SU-DHL-6 (cell line): ENCODE measurements around the gene HOXA1.
A peak's percentile ranks its signal among the peaks of the same experiment; 100 is the strongest.

ENCODE experiments used
- H2AFZ ChIP-seq: fragments of 200-600 bp; sonication (generic); 2 replicates; pipeline ENCODE4 v1.6.1; 2014; ENCODE audit warnings: low read depth, mild to moderate bottlenecking, moderate library complexity, mixed read lengths, antibody characterized with exemption, low read length; ENCODE audit not compliant: severe bottlenecking
- H3F3A ChIP-seq: fragments of 200-600 bp; shearing (Covaris generic); 2 replicates; pipeline ENCODE4 v1.6.0; 2016; ENCODE audit warnings: antibody characterized with exemption, mild to moderate bottlenecking; ENCODE audit not compliant: insufficient read depth
- H3K27ac ChIP-seq: fragments of 200-600 bp; sonication (generic); 2 replicates; pipeline ENCODE4 v1.5.1; 2016; ENCODE audit warnings: low read depth, mild to moderate bottlenecking, low read length, moderate library complexity, mixed read lengths
- H3K27me3 ChIP-seq: fragments of 200-600 bp; sonication (generic), shearing (Covaris generic); 2 replicates; pipeline ENCODE4 v1.6.0; 2014; ENCODE audit warnings: mild to moderate bottlenecking, low read length
- H3K36me3 ChIP-seq: fragments of 200-600 bp; sonication (generic); 2 replicates; pipeline ENCODE4 v1.6.1; 2014; ENCODE audit warnings: mild to moderate bottlenecking, low read length, mixed read lengths
- H3K4me2 ChIP-seq: fragments of 300-600, 200-600 bp; shearing (Covaris generic), sonication (generic); 2 replicates; pipeline ENCODE4 v1.6.0; 2014; ENCODE audit warnings: low read length, low read depth, mild to moderate bottlenecking; ENCODE audit not compliant: poor library complexity, severe bottlenecking
- H3K4me3 ChIP-seq: fragments of 200-600 bp; sonication (generic); 2 replicates; pipeline ENCODE4 v1.5.1; 2014; ENCODE audit warnings: antibody characterized with exemption, low read length, mild to moderate bottlenecking, mixed read lengths; ENCODE audit not compliant: insufficient read depth, poor library complexity, severe bottlenecking
- H3K79me2 ChIP-seq: fragments of 200-600 bp; sonication (generic); 2 replicates; pipeline ENCODE4 v1.6.1; 2014; ENCODE audit warnings: mild to moderate bottlenecking, low read length, moderate library complexity; ENCODE audit not compliant: insufficient read depth
- H3K9ac ChIP-seq: fragments of 200-600 bp; sonication (generic); 2 replicates; pipeline ENCODE4 v1.7.0; 2014; ENCODE audit warnings: mild to moderate bottlenecking, low read length
- H3K9me2 ChIP-seq: fragments of 200-600 bp; sonication (generic); replicated peaks from 2 replicates; pipeline ENCODE4 v1.6.1; 2014; ENCODE audit warnings: low read length; ENCODE audit not compliant: insufficient read depth
- H3K9me3 ChIP-seq: fragments of 200-600 bp; sonication (generic); 2 replicates; pipeline ENCODE4 v1.6.1; 2014; ENCODE audit warnings: low read length, mixed read lengths; ENCODE audit not compliant: insufficient read depth
- H4K20me1 ChIP-seq: fragments of 200-600 bp; sonication (generic); 2 replicates; pipeline ENCODE4 v1.6.1; 2014; ENCODE audit warnings: low read depth, mild to moderate bottlenecking, antibody characterized with exemption, low read length, moderate library complexity, mixed read lengths
- CTCF ChIP-seq: fragments of 200-600 bp; sonication (generic); IDR thresholded peaks from one replicate; pipeline ENCODE4 v1.5.1; 2017; ENCODE audit warnings: antibody characterized with exemption, mild to moderate bottlenecking, low read length, moderate library complexity; ENCODE audit not compliant: insufficient read depth, poor library complexity, severe bottlenecking
- EZH2phosphoT487 ChIP-seq: fragments of 200-600 bp; sonication (generic), shearing (Covaris generic); conservative IDR thresholded peaks from 2 replicates; pipeline ENCODE4 v1.6.1; 2018; ENCODE audit warnings: mild to moderate bottlenecking, antibody characterized with exemption, low read length, moderate library complexity, mixed read lengths

Gene HOXA1

GRCh38 chr7:27128776-27129728 is 33.3 kb upstream of the HOXA1 start:
- no peaks in the 10 kb centered on the region for H4K20me1 ChIP-seq
- peak overlapping the region; percentile 65 for H3K4me2 ChIP-seq
- no peak overlapping the region for H3K27ac ChIP-seq
- TF ChIP-seq EZH2phosphoT487 (no peak), CTCF (no peak)
- H3K27me3 ChIP-seq: no peaks in the 10 kb centered on the region
- no peaks in the 10 kb centered on the region for H3K36me3 ChIP-seq
- peaks cover 7% of the 10 kb centered on the region; the same call in 1 of the 2 replicates for H3F3A ChIP-seq
- H3K9ac ChIP-seq: peak overlapping the region; percentile 84
- H3K4me3 ChIP-seq: peak overlapping the region; percentile 82
- no peaks in the 10 kb centered on the region for H3K79me2 ChIP-seq
- H2AFZ ChIP-seq: peak overlapping the region; percentile 74
- no peaks in the 10 kb centered on the region for H3K9me3 ChIP-seq
- no peaks in the 10 kb centered on the region for H3K9me2 ChIP-seq

- no peak overlapping the region for H3K4me3 ChIP-seq
- no peaks in the 10 kb centered on the region for H3K9me2 ChIP-seq
- H4K20me1 ChIP-seq: no peaks in the 10 kb centered on the region
- H3K4me2 ChIP-seq: no peak overlapping the region
- H3F3A ChIP-seq: peaks cover 7% of the 10 kb centered on the region; the same call in 1 of the 2 replicates
- TF ChIP-seq EZH2phosphoT487 (no peak), CTCF (no peak)
- H3K36me3 ChIP-seq: no peaks in the 10 kb centered on the region
- H3K79me2 ChIP-seq: no peaks in the 10 kb centered on the region
- no peak overlapping the region for H2AFZ ChIP-seq
- H3K9me3 ChIP-seq: no peaks in the 10 kb centered on the region
- H3K27ac ChIP-seq: no peak overlapping the region
- no peak overlapping the region for H3K9ac ChIP-seq
- no peaks in the 10 kb centered on the region for H3K27me3 ChIP-seq
These were observed 32.2 kb upstream of the HOXA1 start for GRCh38 chr7:27128034-27128433.

- no peak overlapping the region for H3K4me2 ChIP-seq
- no peaks in the 10 kb centered on the region for H3K79me2 ChIP-seq
- no peak overlapping the region for H3K9ac ChIP-seq
- no peaks in the 10 kb centered on the region for H3K9me3 ChIP-seq
- no peak overlapping the region for H3K4me3 ChIP-seq
- H3K27ac ChIP-seq: no peak overlapping the region
- H3F3A ChIP-seq: no peaks in the 10 kb centered on the region
- no peaks in the 10 kb centered on the region for H3K36me3 ChIP-seq
- H3K9me2 ChIP-seq: no peaks in the 10 kb centered on the region
- no peak for TF ChIP-seq CTCF
- TF ChIP-seq EZH2phosphoT487: no peak
- H3K27me3 ChIP-seq: no peaks in the 10 kb centered on the region
- no peak overlapping the region for H2AFZ ChIP-seq
- H4K20me1 ChIP-seq: no peaks in the 10 kb centered on the region
These were observed 31.0 kb upstream of the HOXA1 start for GRCh38 chr7:27126596-27127327.
